ENCODE measurements around the gene SCAPER.

SCAPER gene

GRCh38 chr15:76347482-76348055, 557.6 kb downstream of the SCAPER start:
- no peak for DNase-seq

GRCh38 chr15:76346669-76347481, 558.3 kb downstream of the SCAPER start:
- DNase-seq = no peak

- no peak for DNase-seq
These were observed 559.1 kb downstream of the SCAPER start for GRCh38 chr15:76345880-76346668.

GRCh38 chr15:76345583-76345879, 559.6 kb downstream of the SCAPER start:
- DNase-seq = no peak

GRCh38 chr15:76344893-76345582, 560.1 kb downstream of the SCAPER start:
- no peak for DNase-seq

- no peak for DNase-seq
These were observed 561.7 kb downstream of the SCAPER start for GRCh38 chr15:76343313-76343996.

- DNase-seq = no peak
These were observed 562.5 kb downstream of the SCAPER start for GRCh38 chr15:76342382-76343201.

- DNase-seq = no peak
These were observed 563.1 kb downstream of the SCAPER start for GRCh38 chr15:76342058-76342381.

GRCh38 chr15:76341366-76342057, 563.6 kb downstream of the SCAPER start:
- no peak for DNase-seq

- no peak for DNase-seq
These were observed 564.3 kb downstream of the SCAPER start for GRCh38 chr15:76340803-76341365.

GRCh38 chr15:76340198-76340802, 564.8 kb downstream of the SCAPER start:
- DNase-seq = no peak

- DNase-seq = no peak
These were observed 565.6 kb downstream of the SCAPER start for GRCh38 chr15:76339305-76340197.

- DNase-seq = no peak
These were observed 566.4 kb downstream of the SCAPER start for GRCh38 chr15:76338486-76339304.

- no peak for DNase-seq
These were observed 567.2 kb downstream of the SCAPER start for GRCh38 chr15:76337696-76338485.

GRCh38 chr15:76337059-76337695, 568.0 kb downstream of the SCAPER start:
- DNase-seq = no peak

- DNase-seq = no peak
These were observed 568.7 kb downstream of the SCAPER start, which contains the start of gene ISL2 for GRCh38 chr15:76336254-76337058. Gene ISL2, plus strand, starts transcription at chr15:76336773. Its CDS starts 111 bp downstream, at chr15:76336884.
